Peyer's patch (tissue), 4 donors: ENCODE results near the gene BCL2L11.

Source experiments
- POLR2A ChIP-seq, 2 donors: fragments of 450-650 bp; IDR thresholded peaks; one replicate each; pipeline ENCODE4 v1.5.1; 2017; ENCODE audit warnings: antibody characterized with exemption in 2 of 2, mild to moderate bottlenecking in 2 of 2, moderate library complexity in 2 of 2
- TF ChIP-seq, protein P1 (sequence below), 6 experiments: fragments of 450-650 bp in 4 of 6; fragments of 200-600 bp in 2 of 6; sonication (generic) in 1 of 6; IDR thresholded peaks; one replicate each; pipeline ENCODE4 v1.5.1; 2017 to 2019; ENCODE audit warnings: antibody characterized with exemption in 6 of 6, mild to moderate bottlenecking in 3 of 6, moderate library complexity in 1 of 6

DNA sequence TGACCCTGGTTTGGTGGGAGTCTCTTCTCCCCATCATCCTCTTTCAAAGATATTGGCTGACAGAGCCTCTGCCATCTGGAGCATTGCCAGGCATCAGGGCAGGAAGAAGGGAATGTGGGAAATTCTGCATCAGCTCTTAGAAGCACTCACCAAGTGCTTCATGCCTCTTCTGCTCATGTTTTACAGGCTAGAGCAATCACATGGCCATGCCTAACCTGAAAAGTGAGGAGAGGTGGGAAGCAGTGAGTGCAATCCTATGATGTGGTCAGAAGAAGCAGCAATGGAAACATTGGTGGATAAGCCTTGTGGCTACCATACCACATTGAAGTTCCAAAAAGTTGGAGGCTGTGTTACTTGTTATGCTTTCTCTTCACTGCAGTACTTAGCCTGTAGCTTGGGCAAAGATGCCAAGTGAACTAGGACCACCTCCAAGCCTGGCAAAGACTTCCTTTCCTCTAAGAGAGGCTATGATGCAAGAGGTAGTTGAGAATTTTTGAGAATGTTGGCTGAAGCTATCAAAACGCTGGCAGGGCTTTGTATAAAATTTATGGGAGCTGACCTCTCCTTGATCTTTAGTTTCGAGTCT, 64.1 kb downstream of the BCL2L11 start:
- TF ChIP-seq, protein P1, sequence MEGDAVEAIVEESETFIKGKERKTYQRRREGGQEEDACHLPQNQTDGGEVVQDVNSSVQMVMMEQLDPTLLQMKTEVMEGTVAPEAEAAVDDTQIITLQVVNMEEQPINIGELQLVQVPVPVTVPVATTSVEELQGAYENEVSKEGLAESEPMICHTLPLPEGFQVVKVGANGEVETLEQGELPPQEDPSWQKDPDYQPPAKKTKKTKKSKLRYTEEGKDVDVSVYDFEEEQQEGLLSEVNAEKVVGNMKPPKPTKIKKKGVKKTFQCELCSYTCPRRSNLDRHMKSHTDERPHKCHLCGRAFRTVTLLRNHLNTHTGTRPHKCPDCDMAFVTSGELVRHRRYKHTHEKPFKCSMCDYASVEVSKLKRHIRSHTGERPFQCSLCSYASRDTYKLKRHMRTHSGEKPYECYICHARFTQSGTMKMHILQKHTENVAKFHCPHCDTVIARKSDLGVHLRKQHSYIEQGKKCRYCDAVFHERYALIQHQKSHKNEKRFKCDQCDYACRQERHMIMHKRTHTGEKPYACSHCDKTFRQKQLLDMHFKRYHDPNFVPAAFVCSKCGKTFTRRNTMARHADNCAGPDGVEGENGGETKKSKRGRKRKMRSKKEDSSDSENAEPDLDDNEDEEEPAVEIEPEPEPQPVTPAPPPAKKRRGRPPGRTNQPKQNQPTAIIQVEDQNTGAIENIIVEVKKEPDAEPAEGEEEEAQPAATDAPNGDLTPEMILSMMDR (IDR thresholded peaks at IDR 0.05): no peak
- TF ChIP-seq POLR2A (IDR thresholded peaks at IDR 0.05): no peak
